T47D (cell line): Measurements from ENCODE around the gene MRGPRD.

ENCODE experiments used
- DNase-seq, 2 experiments: peaks; one replicate each; pipeline versions ENCODE4 v3.0.0 to v3.0.0-alpha.2; 2011 to 2012; ENCODE audit warnings: low read depth in 1 of 2, low spot score in 1 of 2
- JUND ChIP-seq: IDR thresholded peaks from 2 replicates; pipeline ENCODE4 v1.6.1; 2012; ENCODE audit warnings: low read depth
- in situ Hi-C: cut with HindIII; loops from 2 replicates; pipeline ENCODE4 v1.10.0; 2016; ENCODE audit warnings: low sequenced_read_pairs, low pct_unique_long_range_greater_than_20kb

The MRGPRD gene

DNA sequence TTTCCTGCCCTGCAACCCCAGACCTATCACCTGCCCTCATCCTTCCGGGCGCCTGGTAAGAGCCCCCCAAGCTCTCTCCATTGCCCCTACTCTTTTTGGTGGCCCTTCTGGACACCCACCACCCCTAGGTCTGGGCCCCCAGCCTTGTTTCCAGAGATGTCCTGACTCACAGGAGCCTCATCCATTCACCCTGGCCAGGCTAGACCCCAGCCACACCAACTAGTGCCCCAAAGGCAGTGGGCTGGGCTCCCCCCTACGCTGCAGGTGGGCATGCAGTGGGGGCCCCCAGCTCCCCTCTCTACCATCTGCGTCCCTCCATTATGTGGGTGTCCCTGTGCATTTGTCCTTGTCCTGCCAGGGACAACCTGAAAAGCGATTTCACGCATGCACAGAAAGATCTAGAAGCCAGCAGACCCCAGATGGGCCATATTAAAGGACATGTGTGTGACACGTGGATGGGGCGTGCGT, 30.9 kb upstream of the MRGPRD start:
- in situ Hi-C loops = no loop called here
- no peak for TF ChIP-seq JUND
- DNase-seq = no peak

DNA sequence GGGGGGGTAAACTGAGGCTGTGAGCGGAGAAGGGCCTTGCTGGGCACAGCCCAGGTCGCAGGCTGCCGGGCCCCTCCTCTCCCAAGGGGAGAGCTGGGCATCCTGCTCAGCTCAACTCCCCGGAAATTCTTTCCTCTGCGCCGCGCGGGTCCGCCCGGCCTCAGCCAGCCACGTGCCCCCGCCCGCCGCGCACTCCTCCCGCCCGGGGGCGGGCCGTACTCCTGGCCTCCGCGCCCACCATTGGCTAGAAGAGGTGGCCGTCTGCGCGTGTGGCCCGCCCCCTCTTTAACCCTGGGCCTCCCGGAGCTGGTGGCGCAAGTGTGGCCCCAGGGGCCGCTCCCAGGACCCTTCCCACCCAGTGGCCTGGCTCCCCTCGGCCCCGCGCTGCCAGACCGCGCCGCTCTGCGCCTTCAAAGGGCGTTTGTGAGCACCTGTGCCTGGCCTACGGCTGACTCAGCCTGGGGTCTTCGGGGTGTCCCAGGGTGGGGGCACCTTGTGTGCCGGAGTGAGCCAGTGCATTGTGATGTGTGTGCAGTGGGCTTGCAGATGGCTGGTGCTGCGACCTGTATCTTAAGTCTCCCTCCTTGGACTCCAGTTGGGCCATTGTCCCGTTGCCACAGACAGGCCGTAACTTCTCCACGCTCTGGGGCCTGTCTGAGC, 30.3 kb upstream of the MRGPRD start:
- no peak for TF ChIP-seq JUND
- peak; percentile 51 to 62 for DNase-seq
- in situ Hi-C loops = no loop called here

DNA sequence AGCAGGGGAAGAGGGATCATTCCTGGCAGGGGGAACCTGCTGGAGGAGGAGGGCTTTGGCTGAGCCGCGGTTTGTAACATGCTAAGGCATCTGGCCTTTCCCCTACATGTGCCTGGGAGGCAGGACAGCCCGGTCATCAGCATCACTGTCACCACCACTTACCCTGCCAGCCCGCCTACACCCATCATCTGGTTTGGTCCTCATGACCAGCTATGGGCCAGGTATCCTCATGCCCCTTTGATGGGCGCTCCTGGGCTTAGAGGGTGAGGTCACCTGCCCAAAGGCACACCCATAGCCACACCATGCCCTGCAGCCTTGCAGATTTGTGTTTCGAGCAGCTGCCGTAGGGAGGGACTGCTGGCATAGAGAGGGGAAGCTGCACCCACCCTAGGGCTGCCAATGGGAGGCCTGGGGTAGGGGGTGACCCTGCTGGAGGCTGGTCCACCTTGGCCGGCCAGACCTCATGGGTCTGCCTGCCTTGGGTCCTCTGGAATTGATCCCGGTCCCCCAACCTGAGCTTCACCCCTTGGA, 29.6 kb upstream of the MRGPRD start:
- no peak for DNase-seq
- TF ChIP-seq JUND = no peak

DNA sequence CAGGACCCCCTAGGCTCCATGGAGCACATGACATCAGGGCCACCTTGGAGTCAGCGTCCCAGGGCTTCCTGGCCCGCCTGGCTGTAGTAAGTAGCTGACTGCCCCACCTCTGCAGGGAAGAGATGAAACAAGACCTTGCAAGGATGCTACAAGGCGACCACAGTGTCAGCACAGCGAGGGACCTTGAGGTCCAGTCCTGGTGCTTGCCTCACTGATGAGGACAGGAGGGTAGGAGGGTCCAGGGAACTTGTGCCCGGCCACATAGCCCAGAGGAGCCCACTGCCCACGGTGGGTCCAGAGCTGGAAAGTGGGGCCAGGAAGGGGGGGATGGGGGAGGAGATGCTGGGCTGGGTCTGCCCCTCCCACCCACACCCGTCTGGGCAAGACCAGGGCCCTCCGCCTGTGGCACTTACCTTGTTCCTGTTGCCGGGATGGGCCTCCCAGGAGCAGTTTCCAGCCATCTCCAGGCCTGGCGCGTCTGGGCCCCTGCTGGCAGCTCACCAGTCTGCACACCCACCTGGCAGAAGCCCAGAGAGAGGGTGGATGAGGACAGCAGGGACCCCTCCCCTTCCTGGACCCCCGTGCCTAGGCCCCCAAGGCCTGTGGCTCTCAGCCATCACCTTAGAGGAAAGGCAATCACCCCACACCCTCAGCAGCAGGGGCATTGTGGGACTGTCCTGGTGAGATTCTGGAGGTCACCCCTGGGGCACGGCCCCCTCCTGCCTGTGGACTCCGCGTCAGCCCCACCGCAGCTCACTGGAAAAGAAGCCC, 28.8 kb upstream of the MRGPRD start:
- DNase-seq = no peak
- TF ChIP-seq JUND = no peak
- in situ Hi-C loops = no loop called here

More for the DNA sequence above, 29.6 kb upstream of the MRGPRD start:
- in situ Hi-C loops = no loop called here

DNA sequence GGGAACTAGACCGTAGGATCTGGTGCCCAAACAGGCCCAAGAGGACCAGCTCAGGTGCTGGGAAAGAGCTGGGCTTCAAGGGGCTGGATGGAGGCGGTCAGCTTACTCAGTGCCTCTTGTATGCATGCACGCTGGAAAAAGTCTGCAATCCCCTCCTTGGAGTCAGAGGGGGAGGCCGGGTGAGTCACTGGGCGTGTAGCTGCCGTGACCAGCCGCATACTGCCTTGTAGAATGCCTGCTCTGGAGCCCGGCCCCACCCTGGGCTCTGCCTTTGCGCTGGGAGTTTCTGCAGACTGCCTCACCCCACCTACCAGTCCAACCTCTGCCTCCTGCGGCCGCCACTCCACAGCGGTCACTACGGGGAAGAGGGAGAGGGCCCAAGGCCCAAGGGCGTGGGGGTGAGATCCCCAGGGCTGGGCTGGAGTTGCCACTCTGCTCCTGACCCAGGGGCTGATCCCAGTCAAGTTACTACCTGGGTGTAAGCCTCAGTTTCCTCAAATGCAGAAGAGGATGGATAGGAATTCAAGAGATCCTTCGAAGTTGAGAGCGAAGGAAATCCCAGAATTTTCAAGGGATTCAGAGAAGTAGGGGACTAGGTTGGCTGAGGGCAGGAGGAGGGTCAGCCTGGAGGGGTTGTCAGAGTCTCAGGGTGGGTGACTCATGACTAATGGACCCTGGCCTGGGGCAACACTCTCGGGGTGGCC, 28.1 kb upstream of the MRGPRD start:
- no peak for TF ChIP-seq JUND
- no peak for DNase-seq
- in situ Hi-C loops = no loop called here

DNA sequence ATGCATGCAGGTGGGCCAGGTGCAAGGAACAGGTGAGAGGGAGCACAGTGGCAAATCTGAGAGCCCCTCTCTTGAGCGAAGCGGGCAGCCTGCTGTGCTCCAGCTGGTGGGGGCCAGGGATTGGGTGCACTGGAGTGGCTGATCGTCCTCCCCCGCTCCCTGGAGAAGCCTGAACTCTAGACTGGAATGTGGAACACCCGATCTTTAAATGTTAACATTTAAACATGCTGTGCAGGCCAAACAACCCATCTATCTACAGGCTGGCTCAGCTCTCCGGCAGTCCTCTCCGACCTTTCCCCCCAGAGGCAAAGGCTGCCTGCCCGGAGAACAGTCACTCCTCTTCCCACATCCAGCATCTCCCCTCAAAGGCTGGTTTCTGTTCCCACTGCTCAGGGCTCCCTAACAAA, 27.2 kb upstream of the MRGPRD start:
- no peak for DNase-seq
- no peak for TF ChIP-seq JUND
- in situ Hi-C loops = no loop called here

DNA sequence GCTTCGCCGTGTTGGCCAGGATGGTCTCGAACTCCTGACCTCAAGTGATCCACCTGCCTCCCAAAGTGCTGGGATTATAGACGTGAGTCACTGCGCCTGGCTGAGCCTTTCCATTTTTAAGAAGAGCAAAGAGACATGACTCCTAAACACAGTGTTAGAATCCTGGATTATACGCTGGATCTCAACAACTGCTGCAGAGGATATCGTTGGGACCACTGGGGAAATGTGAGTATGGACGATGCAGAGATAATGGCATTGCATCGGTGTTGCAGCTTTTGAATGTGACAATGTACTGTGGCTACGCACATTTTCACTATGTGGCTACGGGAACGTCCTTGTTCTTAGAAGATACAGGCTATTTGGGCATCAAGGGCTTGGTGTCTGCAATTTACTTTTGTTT, 26.0 kb upstream of the MRGPRD start:
- TF ChIP-seq JUND = no peak
- in situ Hi-C loops = no loop called here
- no peak for DNase-seq

DNA sequence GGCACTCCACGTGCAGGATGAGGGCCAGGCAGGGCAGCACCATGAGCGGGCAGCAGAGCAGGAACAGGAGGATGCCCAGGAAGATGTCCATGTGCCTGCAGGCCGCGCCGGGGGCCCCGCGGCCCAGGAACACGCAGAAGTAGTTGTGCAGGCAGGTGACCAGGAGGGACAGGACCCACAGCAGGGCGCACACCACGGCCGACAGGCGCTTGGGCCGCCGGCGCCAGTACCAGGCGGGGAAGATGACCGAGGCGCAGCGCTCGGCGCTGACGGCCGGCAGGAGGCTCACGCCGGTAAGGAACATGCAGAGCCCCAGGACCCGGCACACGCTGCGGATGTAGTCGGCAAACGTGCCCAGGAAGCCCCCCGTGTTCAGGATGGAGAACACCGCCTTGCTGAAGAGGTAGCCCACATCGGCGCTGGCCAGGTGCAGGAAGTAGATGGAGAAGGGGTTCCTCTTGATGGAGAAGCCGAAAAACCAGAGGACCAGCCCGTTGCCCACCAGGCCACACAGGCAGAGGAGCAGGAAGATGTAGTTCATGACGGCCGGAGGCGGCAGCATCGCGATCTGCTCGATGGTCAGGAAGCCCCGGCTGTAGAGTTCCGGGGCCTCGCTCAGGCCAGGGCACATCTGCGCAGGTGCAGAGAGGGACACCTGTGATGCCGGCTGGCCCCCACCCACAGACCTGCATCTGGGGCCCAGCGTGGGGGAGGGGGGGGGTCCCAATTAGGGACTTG, 25.0 kb upstream of the MRGPRD start:
- TF ChIP-seq JUND = no peak
- in situ Hi-C loops = no loop called here
- no peak for DNase-seq

DNA sequence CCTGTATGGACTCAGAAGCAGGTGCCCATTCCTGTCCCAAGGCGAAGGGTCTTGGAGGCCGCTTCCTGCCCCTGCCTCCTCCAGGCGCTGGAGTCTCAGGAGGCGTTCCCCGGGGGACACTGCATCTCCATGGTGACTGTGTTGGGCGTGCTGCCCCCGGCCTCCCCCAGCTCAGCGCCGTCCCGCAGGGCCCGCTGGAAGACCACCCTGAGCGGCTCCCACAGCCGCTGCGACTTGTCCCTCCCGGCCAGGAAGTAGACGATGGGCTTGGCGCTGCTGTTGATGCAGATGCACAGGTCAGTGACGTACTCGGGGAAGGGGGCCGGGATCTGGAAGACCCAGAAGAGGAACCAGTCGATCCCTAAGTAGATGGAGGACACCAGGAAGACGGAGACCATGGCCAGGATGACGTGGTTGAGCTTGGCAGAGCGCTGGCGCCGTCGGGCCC, 24.4 kb upstream of the MRGPRD start:
- DNase-seq = no peak
- no peak for TF ChIP-seq JUND
- in situ Hi-C loops = no loop called here

DNA sequence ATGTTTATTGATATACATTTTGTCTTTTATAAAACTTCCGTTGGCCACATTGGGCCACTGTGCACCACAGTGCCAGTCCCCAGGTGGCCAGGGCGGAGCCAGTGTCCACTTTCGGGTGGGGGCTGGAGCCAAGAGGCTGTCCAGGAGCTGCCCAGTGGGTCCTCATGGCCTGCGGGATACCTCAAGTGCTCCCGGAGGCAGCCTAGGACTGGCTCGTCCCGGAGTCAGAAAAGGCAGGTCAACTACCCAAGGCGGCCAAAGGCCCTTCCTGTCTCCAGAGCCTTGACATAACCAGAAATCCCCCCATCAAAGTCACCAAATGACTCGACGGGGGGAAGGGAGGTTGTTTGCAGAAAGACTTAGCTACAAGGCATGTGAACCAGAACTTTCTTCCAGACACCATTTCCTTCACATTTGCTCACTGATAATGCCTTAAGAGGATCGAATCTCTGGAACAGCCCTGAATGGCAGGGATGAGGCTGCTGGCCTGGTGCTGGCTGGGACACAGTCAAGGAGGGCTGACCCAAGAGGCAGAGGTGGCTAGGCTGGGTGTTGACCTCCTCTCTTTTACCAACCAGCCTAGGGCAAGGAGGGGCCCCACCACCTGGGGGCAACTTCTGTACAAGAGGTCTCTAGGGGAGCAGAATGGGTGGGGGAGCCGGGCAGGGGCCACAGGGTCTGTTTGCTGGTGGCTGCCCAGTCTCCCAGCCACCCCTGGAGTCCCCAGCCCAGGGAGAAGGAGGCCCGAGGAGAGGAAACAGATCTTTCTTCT, 23.8 kb upstream of the MRGPRD start:
- in situ Hi-C loops = no loop called here

DNA sequence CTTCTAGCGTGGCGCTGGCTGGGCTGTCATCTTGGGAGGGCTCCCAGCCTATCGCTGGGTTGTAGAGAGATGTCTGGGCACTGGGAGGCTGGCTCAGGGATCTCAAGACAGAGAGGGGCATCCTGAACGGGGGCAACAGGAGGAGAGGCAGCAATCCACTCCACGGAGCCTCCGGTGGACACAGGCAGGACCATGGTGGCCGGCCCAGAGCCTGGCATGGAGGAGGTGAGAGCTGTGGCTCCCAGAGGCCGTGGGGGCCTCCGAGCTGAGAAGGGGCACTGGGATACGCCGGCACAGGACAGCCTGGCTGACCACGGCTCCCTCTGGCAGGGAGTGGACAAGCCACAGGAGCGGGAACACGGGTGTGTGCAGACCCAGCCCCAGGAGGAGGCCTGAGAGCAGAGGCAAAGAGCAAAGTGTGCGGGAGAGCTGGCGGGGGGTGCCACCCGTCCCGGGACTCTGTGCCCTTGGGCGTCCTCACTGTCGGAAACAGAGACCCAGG, 23.1 kb upstream of the MRGPRD start:
- TF ChIP-seq JUND = no peak
- in situ Hi-C loops = no loop called here
- no peak for DNase-seq

More for the DNA sequence above, 23.8 kb upstream of the MRGPRD start:
- no peak for TF ChIP-seq JUND
- DNase-seq = no peak
